IPS-NIHi7 (cell line): Measurements from ENCODE around the gene PNPLA6.
"Not testable (repeated sequence)": the region's sequence is repeated elsewhere in the genome, so short reads cannot be mapped to it uniquely, and the experiment has no call there.

Experiments
- DNase-seq: peaks from one replicate; pipeline ENCODE4 v3.0.0; 2012; ENCODE audit warnings: mixed read lengths; ENCODE audit errors: extremely low spot score

Gene PNPLA6

DNA sequence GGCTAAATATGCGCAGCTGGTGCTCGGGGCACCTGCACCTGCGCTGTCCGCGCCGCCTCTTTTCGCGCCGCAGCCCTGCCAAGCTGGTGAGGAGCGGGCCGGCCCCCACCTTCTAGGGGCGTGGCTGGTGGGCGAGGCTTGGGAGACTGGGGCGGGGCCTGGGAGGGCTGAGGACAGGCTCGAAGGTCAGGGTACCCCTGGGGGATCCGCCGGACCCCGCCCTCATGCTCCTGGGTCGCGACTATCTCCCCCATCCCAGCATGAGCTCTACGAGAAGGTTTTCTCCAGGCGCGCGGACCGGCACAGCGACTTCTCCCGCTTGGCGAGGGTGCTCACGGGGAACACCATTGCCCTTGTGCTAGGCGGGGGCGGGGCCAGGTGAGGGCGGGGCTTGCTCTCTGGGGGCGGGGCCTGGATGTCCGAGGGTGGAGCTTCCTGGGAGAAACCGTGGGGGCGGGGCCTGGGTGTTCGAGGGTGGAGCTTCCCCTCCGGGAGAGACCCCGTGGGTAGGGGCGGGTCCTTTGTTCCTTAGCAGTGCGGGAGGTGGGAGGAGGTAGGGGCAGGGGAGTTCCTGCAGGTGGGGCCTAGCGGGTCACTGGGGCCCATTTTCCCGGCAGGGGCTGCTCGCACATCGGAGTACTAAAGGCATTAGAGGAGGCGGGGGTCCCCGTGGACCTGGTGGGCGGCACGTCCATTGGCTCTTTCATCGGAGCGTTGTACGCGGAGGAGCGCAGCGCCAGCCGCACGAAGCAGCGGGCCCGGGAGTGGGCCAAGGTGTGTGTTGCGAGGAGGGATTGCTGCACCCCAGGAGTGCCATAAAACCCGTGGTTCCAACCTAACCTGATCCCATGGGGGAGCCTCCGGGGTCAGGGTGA is 19.7 kb downstream of the PNPLA6 start:
- peak; percentile 96 for DNase-seq

DNA sequence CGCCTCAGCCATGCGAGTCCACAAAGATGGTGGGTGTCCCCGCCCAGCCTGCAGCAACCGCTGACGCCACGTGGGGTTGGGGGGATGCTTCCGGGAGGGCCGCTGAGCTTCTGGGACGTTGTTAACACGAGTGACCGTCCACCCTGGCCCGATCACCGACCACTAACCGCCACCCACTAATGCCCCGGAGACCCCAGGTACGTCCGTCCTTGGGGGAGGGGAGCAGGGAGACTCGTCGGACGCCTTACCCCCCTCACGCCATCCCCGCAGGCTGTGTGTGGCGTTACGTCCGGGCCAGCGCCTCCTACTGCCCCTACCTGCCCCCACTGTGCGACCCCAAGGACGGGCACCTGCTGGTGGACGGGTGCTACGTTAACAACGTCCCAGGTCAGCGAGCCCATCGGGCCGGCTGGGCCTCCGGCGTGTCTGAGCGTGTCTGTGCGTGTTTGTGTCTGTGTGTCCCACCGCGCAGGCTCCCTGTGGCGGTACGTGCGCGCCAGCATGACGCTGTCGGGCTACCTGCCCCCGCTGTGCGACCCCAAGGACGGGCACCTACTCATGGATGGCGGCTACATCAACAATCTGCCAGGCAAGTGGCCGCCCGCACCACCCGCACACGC is 21.3 kb downstream of the PNPLA6 start:
- DNase-seq, result no peak

DNA sequence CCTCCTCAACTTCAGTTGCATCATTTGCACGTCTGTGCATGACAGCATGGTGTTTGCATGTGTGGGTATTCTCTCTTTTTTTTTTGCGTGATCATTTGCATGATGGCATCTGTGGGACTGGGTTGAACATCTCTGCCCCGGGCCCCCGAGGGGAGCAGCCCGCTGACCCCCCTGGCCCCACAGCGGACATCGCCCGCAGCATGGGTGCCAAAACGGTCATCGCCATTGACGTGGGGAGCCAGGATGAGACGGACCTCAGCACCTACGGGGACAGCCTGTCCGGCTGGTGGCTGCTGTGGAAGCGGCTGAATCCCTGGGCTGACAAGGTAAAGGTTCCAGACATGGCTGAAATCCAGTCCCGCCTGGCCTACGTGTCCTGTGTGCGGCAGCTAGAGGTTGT is 23.1 kb downstream of the PNPLA6 start:
- DNase-seq, result no peak

DNA sequence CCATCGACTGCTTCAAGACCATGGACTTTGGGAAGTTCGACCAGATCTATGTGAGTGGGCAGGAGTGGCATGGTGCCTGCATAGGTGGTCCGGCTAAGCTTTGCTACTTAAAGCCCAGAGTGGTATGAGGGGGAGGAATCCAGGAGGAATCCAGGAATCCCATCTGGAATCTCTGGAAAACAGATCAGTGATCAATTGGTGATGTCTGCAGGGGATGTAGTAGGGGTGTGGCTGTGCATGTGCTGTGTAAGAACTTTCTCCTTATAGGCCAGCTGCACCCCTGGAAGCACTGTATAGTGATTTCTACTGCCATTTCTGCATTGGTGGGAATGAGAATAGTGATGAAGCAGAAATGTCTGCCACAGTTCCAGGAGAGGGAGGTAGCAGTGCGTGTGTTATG is 23.6 kb downstream of the PNPLA6 start:
- no peak for DNase-seq

GRCh38 chr19:7560255-7560654 is 24.7 kb downstream of the PNPLA6 start:
- no peak for DNase-seq

GRCh38 chr19:7561325-7561724 is 25.8 kb downstream of the PNPLA6 start:
- DNase-seq, result no peak

- DNase-seq, result peak; percentile 58
Measured at GRCh38 chr19:7562646-7563393, 27.3 kb downstream of the PNPLA6 start.

GRCh38 chr19:7564866-7565265 is 29.3 kb downstream of the PNPLA6 start:
- no peak for DNase-seq

DNA sequence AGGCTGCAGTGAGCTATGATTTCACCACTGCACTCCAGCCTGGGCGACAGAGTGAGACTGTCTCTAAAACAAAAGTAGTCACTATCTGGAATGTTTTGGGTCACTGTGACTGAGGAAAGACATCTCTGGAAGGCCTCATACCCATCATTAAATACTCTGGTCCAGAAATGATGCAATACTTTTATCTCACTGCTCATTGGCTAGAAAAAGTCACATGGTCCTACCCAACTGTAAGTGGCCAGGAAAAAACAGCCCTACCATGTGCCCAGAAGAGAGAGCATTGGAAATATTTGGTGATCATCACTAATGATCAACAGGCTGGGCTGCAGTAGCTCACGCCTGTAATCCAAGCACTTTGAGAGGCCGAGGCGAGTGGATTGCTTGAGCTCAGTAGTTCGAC is 29.8 kb downstream of the PNPLA6 start:
- no peak for DNase-seq

- no peak for DNase-seq
Measured at GRCh38 chr19:7570761-7571160, 35.2 kb downstream of the PNPLA6 start.

GRCh38 chr19:7575434-7576040 is 40.0 kb downstream of the PNPLA6 start:
- DNase-seq, result no peak

GRCh38 chr19:7577422-7577821 is 41.9 kb downstream of the PNPLA6 start:
- not testable (repeated sequence) for DNase-seq

DNA sequence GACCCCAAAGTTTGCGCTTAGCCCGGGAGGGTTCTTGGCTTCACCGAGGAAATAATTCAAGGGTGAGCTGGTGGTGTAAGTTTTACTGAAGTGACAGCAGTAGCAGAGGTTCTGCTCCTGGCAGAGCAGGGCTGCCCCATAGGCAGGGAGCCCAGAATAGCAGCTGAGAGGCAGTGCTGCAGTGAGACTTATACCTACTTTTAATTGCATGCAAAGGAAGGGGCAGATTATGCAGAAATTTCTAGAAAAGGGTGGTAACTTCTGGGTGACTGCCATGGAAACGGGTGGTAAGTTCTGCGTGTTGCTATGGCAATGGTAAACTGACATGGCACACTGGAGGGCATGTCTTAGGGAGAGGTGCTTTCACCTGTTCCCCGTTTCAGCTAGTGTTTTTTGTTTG is 42.6 kb downstream of the PNPLA6 start:
- no peak for DNase-seq

DNA sequence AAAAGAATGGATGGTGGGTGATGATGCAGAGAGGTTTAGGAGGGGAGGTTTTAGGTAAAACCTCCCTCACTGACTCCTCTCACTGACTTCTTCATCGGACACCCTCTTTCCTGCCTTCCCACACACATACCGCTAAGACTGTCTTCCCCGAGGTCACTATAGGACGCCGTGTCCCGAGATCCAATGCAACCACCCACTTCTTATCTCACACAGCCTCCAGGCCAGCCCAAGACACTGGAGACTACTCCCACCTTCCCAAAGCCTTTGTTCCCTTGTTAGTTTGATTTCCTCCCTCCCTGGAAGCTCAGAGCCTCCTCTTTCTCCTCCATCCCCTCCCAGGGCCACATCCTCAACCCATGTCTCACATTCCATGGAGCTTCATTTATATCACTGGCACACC is 43.7 kb downstream of the PNPLA6 start:
- no peak for DNase-seq

DNA sequence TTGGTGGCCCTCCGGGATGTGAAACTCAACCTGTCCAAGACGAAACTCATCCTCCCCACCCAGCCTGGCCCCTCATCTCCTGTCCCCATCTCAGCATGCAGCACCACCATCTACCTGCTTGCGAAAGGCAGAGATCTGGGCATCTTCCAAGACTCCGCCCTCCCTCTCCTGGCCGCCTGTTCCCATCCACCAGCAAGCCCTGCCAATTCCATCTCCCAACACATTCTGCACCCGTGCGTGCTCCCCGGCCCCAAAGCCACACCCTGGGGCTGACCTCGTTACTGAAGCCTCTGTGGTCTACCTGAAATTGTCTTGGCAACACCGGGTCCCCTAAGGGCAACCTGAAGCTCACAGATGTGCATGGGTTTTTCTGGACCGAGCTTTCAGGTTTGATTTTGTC is 46.9 kb downstream of the PNPLA6 start:
- DNase-seq, result no peak

GRCh38 chr19:7589822-7590221 is 54.3 kb downstream of the PNPLA6 start:
- DNase-seq, result no peak

GRCh38 chr19:7590256-7590655 is 54.7 kb downstream of the PNPLA6 start:
- DNase-seq, result no peak

DNA sequence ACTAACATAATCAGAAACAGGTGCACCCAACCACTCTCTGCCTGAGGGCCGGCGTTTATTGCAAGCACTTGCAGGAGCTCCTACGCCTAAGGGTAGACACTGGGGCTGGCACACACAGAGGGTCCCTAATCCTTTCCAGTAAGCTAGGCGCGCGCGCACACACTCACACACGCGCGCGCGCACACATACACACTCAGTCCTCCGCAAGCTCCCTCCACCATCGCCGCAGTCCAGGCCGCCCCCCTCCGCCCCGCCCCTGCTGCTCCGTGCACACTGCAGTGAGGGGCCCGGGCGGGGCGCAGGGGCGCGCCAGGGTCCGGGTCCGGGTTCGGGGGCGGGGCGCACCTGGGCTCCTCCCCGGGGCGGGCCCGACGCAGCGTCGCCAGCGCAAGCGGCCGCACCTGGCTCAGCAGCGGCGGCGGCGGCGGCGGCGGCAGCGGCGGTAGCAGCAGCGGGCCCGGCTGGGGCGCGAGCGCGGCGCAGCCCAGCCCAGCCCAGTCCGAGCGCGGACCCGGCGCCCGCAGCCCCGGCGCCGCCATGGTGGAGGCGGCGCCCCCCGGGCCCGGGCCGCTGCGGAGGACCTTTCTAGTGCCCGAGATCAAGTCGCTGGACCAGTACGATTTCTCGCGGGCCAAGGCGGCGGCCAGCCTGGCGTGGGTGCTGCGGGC is 60.1 kb downstream of the PNPLA6 start, which contains the start of gene CAMSAP3:
TSS of gene CAMSAP3 (plus strand) at position 398 of the 668 bp plus-strand sequence. CDS start at position 538, 140 bp downstream.
- DNase-seq, result peak; percentile 91

GRCh38 chr19:7596211-7596937 is 60.9 kb downstream of the PNPLA6 start:
- DNase-seq, result no peak

DNA sequence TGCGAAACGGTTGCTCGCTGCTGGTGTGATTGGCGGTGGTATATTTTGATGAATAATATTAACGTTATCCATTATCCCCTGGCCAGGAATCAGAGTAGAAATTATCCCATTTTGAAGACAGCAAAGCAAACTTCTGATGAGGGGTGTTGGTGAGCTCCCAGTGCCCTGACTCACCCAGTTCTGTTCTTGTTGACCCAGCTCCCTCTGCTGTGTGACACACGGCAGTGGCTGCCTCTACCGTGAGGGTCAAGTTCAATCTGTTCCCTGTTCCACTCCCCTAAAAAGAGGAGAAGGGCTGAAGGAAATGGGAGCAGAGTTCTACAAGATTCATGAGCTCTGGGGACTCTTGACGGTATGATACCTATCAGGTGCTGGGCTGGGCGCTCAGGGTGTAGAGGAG is 62.2 kb downstream of the PNPLA6 start:
- DNase-seq, result no peak

DNA sequence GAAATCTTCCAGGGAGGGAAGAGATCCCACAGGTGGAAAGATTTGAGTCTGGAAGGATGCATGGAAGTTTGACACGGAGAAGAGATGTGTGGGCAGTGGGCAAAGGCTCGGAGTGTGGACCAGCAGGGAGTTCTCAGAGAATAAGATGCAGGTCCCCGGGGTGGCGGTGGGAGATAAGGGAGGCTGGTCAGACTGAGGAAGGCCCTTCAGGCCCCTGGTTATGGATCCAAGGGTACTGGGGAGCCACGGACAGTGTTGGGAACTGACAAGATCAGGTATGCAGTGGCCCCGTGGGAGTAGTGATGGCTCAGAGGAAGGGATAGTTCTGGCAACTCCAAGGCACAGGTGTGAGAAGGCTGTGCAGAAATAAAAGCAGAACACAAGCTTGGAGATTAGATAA is 62.7 kb downstream of the PNPLA6 start:
- no peak for DNase-seq
